NCI-H1105 treated with DMSO at 0.1 percent for 48 hours (cell line): Measurements from ENCODE around the gene LIPI.
"Not testable (repeated sequence)": the region's sequence is repeated elsewhere in the genome, so short reads cannot be mapped to it uniquely, and the experiment has no call there.

Experiments used
- DNase-seq: peaks from one replicate; lab custom pipeline; 2025; lab: John Stamatoyannopoulos, UW

The LIPI gene

GRCh38 chr21:14073615-14074014 lies 137.1 kb downstream of the LIPI start:
- DNase-seq = no peak

- no peak for DNase-seq
Measured at GRCh38 chr21:14072761-14073535, 137.8 kb downstream of the LIPI start.

GRCh38 chr21:14071902-14072734 lies 138.6 kb downstream of the LIPI start:
- DNase-seq = no peak

- DNase-seq = no peak
Measured at GRCh38 chr21:14070968-14071367, 139.8 kb downstream of the LIPI start.

- DNase-seq = no peak
Measured at GRCh38 chr21:14070049-14070893, 140.5 kb downstream of the LIPI start.

- no peak for DNase-seq
Measured at GRCh38 chr21:14064296-14064645, 146.5 kb downstream of the LIPI start.

- not testable (repeated sequence) for DNase-seq
Measured at GRCh38 chr21:14063620-14064295, 147.0 kb downstream of the LIPI start.

GRCh38 chr21:14062684-14063083 lies 148.1 kb downstream of the LIPI start:
- DNase-seq = not testable (repeated sequence)

GRCh38 chr21:14061820-14062219 lies 148.9 kb downstream of the LIPI start:
- DNase-seq = not testable (repeated sequence)

- DNase-seq = not testable (repeated sequence)
Measured at GRCh38 chr21:14058995-14059627, 151.6 kb downstream of the LIPI start.
